HG02870 (cell line): ENCODE data around the gene GRIK3.
"Not testable (repeated sequence)": the region's sequence is repeated elsewhere in the genome, so short reads cannot be mapped to it uniquely, and the experiment has no call there.

Source experiments
- ATAC-seq: cut with Tn5 transposase; IDR thresholded peaks from one replicate; pipeline ENCODE4 v1.9.1; 2021; ENCODE audit warnings: mild to moderate bottlenecking, moderate library complexity; ENCODE audit not compliant: unreplicated experiment

The GRIK3 gene

DNA sequence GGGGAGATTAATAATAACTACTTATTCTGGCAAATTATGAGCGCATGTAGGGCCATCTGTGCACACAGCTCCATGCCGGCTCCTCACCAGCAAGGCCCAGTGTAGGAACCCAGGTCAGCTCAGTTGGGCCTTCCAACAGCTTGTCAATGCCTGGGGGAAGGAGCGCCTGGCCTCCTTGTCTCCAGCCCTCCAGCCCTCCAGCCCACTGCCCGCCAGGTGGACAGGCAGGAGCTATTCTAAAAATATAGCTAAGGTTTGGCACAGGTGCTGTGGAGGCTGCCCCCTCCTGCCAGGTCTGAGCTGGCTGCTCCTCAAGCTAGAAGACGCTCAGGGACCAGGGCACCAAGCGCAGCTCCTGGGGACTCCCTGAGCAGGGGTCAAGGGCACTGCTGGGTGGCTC, 85.7 kb downstream of the GRIK3 start:
- ATAC-seq, result no peak

DNA sequence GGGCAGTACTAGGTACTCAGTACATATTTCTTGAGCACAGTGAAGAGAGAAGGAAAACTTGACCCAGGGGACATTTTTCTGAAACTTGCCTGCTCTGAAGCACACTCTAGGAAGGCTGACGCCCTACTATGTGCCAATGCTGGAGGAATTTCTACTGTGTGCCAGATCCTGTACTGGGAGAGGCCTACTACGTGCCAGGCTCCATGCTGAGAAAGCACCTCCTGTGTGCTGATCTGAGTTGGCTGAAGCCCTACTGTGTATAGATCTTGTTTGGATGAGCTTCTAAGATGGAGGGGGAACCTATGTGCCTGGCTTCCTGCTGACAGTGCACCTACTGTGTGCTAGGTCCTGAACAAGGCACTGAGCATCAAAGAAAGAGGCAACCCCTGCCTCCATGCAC, 86.2 kb downstream of the GRIK3 start:
- no peak for ATAC-seq

DNA sequence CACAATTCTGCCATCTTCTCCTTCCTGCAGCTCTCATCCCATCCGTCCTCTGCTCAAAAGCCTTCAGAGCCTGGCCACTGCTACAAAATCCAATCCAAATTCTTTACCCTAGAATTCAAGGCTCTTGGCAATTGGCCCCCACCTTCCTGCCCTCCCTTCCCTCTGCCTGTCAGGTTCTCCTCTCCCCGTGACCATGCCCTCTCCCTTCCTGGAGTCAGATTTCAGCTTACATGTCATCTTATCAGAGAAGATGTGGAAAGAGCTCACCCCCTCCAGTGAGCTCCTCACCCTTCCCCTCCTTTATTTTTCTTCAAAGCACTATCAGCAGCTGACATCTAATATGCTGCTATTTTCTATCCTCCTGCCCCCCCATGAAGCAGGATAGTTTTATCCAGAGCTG, 86.9 kb downstream of the GRIK3 start:
- no peak for ATAC-seq

DNA sequence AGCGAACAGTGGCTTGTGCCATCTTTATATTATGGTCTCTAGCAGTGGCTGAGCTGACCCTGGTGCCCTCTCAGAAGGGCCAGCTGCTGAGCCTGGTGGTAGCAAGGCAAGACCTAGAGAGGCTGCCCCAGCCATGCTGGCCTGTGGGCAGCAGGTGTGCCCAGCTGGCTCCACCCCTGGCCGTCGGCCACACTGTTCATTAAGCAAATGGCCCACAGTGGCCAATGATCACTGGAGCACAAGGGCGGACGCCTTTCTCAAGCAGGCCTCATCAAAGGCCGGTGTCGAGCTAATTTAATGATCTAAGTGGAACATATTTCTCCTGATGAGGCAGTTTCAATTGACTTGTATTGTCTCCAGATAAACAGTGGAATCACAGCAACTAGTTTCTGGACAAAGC, 89.4 kb downstream of the GRIK3 start:
- ATAC-seq, result no peak

DNA sequence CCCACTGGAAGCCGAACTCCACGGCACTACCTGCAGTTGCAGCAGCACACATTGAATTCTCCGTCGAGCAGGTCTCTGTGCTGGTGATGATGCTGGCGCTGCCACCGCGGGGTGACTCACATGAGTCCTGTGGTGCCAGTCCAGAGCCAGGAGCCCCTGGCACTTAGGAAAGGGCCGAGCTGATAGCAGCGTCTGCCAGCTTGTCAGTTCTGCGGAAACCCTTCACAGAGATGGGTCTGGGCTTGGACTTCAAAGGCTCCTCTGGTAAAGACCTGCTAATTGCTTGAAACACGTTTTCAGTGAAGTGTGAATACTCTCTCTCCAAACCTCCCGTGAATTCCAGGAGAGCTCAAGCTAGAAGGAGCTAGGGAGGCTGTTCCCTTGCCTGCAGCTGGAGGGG, 92.2 kb downstream of the GRIK3 start:
- no peak for ATAC-seq

DNA sequence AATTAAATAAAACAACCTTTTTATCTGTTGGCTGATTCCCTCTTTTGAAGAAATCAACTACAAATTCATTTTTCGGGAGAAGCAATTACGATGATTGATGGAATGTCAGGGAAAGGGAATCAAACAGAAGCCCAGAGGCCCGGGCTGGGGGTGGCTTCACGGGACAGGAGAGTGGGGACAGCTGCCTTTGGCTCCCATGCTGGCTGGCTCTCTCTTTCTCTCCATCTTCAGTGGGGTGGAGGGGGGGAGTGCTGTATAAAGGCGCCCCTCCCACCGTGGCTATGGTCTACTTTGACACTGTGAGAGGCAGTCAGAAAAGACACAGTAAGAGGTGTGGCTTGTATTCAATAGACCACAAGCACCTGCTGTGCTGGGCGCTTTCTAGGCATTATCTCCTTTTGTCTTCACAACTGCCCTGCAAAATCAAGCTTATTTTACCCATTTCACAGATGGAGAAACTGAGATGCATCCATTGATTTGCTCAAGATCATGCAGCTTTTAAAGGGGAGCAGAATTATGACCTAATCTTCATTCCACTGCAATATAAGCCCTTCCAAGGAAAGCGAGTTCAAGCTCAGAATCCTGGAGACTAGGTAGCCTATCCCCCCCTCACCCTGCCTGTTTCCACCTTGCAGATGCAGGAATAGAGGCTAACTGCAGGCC, 92.9 kb downstream of the GRIK3 start:
- no peak for ATAC-seq

DNA sequence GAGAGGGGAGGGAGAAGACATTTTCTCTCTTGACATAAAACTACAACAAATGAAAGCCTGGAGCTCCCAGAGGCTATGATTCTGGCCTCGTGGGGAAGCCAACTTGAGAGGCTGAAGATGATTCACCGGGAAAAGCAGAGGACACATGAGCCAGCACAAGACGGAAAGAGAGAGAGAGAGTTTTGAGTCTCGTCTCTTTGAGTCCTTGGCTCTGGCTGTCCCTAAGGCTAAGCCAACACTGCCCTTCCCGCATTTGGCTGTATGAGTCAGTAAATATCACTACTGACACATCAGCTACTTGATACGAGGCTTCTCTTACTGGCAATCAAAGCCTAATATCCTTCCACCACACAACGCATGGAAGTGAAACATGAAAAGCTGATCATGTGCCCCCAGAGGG, 95.5 kb downstream of the GRIK3 start:
- no peak for ATAC-seq

DNA sequence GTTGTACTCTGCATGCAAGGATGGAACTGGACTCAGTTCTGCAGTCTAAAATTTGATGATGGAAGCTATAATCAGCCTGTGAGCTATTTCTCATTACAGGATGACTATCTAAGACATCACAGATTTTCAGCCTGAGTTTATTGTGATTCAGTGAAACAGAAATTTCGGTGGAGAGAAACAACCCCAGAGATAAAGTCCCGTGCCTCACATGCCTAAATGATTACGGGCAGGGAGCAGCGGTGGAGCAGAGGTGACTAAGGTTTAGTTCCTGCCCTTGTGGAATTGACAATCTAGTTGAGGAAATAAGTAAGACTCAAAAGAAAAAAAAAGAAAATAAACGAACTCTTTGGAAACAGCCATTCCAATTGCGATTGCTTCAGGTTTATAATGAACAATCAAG, 96.9 kb downstream of the GRIK3 start:
- ATAC-seq, result no peak

DNA sequence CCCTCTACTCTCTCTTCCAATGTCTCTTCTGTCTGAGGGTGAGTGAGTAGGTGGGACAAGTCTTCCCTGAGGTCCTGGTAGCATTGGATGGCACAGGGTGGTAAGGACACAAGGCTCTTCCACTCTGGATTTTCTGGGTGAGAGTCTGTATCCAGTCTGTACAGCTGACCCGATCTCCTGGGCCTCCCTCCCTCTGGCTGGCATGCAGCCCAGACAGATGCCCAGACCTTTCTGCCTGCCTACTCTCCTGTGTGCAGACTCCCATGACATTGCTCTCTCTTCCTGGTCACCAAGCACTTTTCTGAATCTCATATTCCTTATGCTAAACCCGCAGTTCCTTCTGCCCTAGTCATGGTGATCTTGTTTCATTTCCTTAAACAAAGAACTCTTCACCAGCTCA, 100.3 kb downstream of the GRIK3 start:
- ATAC-seq, result no peak

DNA sequence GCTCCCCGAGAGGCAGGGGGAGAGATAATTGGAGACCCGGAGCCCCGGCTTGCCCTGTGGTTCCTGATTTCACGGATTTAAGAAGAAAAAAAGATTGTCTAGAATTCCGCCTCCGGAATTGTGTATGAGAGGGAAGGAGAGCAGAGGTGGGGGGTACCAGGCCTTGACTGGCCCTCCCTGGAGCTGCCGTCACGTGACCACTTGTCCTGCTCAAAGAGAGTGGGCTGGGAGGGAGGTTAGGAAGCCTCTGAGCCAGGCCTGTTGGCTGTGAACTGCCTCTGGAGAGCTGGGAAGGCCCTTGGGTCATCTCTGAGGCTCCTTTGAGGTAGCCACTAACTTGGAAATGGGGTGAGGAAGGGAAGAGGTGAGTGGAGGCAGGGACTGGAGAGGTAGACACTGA, 106.5 kb downstream of the GRIK3 start:
- ATAC-seq, result no peak

DNA sequence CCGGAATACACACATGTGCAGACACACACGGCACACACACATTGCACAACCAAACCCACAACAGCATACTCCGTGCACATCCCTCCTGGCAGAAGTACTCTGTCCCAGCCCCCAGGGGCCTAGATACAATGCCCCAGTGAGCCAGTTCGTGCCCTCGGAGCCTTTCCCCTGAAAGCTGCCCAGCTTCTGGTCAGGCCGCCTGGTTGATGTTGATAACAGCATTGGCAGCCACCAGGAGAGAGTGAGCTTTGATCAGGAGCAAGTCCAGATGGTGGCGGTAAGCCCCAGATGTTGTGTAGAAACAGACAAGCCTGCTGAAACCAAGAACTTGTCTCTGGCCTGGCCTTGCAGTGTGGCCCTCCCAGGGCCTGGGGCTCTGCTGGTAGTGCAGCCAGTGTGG, 109.1 kb downstream of the GRIK3 start:
- no peak for ATAC-seq

DNA sequence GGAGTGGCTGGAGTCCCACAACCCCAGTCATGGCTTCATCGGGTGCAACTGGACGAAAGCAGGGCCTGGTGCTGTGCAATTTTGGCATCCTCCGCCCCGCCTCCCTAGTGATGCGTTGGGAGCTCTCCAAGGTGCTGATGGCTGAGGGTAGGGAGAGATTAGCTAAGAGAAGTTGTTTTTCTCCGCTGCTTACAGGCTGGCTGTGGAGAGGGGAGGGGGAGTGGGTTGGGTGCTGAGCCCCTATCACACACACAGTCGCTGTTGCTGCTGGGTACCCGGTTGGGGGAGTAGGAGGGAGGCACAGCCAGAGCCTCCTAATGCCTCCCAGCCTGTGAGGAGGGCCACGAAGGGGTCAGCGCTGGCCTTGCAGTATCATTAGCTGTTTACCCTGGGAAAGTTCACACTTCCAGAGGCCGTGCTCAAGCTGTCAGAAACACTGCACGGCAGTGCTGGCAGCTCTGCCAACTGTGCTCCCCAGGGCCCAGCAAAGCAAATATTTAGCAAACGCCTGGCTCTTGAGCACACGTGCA, 110.0 kb downstream of the GRIK3 start:
- ATAC-seq, result no peak

DNA sequence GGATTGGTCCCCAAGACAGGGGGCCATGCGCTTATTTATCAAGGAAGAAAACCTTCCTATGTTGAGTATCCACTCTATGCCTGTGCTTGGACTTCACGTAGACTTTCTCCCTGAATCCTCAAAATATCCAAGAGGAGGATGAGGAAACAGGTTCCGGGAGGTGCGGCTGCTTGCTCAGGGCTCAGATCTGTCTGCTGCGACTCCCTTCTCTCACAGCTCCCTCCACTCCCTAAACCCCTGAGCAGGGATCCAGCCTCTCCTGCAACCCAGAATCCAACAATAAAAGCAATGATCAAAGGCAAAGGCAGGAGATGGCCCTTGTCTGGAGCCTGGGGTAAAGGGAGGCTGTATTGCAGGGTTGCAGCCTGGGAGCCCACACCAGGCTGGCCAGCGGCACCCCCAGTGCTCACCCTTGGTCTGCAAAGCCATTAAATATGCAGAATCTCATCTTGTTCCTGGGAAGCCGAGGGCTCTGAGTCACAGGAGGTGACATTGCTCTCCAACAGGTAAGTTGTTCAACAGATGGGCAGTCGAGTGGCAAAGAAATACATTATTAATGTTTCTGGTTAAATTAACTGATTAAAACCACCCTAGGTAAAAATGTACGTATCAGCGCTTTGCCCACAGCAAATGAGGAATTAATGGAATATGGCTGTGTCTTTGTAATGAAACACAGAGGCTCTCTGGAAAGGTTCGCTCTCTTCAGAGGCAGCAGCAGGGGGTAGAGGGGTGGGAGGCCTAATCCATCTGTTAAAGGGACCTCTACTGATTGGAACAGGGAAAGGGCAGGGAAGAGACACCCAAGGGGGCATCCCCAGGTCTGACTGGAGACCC, 111.5 kb downstream of the GRIK3 start:
- no peak for ATAC-seq

DNA sequence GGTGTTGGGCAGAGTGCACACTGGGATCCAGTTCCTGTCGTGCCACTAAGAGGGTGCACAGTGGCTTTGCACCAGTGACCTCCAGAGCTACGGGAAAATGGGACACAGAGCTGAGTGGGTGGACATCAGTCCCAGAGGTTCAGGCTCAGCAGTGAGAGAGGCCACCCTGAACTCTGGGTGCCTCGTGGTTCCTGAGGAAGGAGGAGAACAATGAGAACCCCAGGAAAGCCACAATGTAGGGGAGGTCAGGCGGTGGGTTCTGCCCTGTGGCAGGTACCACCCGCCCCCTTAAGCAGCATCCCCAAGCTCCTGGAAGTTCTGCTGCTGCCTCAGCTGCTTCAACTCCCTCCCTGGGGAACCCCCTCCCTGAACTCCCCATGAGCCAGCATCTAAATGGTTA, 112.2 kb downstream of the GRIK3 start:
- ATAC-seq, result no peak

DNA sequence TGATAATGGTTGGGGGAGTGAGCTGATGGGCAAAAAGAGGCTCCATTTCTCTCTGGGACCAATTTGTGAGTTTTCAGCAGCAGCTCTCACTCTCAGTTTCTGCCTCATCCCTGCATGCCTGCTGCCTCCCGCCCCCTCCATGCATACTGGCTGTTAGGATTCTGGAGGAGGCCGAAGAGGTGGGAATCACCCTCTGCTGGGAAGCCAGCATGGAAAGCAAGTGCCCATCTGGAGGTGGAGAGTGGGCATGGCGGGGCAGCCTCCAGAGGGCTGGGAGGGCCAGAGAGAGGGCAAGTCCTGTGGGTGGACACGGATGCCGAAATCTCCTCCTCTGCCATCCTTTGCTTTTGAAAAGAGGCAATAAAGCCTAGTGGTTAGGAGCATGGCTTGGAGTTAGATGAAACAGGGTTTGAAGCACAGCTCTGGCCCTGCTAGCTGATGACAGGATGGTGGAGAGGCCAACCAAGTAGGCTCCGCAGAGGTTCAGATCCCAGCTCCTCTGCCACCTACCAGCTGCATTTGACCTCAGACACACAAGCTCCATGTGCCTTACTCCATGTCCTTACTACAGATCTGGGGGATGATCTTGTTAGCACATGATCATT, 113.4 kb downstream of the GRIK3 start:
- no peak for ATAC-seq

DNA sequence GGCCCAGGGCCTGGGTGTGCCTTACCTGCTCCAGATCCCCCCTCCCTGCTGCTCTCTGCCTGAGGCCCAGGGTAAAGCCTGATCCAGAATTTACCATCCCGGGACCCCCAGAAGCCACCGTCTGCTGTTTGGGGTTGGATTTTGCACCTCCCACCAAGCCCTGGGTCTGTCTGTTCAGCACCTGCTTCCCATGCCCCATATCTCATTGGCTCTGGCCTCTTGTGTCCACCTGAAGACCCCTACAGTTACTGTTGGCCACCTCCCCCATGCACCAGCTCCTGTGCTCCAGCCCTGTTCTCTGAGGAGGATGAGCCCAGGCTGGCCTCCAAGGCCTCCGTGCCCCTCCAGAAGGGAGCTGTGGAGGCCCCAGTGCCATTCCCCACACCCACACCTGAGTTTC, 113.9 kb downstream of the GRIK3 start:
- no peak for ATAC-seq

DNA sequence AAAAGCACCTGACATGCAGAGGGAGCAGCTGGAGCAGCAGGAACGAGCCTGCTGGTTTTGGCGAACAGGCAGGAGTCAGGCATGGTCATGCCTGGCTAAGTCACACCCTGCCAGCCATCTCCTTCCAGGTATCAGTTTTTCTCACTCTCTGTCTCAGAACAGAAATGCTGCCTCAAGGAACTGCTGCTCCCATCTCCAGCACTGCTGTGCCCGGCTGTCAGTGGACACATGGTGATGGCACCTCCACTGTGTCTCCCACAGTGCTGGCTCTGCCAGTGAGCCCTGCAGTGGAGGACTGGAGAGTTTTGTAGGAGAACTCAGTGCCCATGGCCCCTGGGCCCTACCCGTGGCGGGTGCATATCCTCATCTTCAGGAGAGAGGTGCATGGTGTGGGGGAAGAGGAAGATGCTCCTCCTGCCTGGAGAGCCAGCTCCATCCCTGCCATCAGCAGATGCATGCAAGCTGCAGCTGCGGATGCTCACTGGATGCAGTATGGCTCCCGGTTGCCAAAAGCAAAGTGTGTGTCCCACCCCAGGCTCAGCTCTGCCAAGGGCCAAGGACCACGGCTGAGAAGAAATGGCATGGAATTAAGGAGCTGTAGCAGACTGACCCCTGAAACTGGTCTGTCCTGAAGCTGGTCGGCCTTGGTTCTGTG, 114.7 kb downstream of the GRIK3 start:
- ATAC-seq, result no peak

DNA sequence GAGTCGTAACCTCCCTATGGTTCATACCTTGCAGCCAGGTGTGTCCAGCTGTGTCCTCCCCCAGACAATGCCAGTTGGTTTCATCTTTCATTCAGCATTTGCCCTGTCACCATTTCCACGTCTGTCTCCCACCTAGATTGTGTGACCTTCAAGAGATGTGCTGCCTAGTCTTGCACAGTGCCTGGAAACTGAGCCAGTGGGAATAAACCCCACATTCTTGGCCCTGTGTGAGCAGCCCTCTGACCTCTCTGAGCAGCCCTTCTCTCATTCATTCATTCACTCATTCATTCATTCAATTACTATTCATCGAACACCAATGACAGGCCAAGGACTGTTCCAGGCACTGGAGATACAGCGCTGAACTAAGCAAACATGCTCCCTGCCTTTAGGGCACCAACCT, 115.7 kb downstream of the GRIK3 start:
- ATAC-seq, result no peak

DNA sequence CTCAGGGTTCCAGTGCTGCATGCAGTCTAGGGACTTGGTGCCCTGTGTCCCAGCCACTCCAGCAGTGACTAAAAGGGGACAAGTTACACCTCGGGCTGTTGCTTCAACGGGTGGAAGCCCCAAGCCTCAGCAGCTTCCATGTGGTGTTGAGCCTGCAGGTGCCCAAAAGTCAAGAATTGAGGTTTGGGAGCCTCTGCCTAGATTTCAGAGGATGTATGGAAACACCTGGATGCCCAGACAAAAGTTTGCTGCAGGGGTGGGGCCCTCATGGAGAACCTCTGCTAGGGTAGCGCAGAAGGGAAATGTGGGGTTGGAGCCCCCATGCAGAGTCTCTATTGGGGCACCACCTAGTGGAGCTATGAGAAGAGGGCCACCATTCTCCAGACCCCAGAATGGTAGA, 117.8 kb downstream of the GRIK3 start:
- not testable (repeated sequence) for ATAC-seq

DNA sequence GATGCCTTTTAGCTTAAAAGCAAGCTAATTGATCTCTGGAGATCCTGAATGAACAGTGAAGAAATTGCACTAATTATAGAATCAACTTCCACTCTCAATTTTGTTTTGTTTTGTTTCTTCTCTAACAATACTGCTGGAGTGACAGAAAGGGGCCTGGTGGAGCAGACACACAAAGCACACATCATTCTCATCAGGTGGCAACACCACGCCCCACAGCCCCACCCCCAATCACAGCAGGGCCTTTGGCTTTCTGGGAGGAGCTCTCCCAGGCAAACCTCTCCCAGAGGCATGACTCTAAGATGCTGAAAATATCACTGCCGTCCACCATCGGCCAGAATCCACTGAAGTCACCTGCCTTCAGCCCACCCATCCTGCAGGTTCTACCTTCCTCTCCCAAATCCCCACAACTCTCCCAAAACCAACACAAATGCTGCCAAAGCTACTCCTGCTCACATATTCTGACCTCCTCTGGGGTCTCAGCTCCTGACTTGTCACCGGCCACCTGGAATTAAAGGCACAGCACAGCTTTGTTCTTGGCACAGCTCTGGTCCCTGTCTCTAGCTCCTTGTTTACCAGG, 120.7 kb downstream of the GRIK3 start:
- ATAC-seq, result no peak

DNA sequence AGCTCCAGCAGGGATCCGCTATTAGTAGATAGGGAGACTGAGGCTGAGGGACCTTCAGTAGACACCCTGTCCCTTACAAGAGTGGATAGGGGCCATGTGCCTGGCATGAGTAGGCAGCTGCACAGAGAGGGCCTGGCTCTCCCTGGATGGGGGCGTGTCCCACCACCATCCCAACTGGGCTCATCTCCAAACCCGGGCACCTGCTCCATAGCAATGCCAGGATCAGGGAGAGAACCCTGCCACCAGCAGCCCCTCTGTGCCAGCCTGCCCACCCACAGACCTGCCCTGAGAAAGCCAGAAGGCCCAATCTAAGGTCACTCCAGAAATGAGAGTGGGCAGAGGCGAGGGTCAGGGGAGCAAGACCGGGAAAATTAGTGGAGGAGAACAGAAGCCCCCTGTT, 121.3 kb downstream of the GRIK3 start:
- no peak for ATAC-seq
